ENCODE data around the gene COPZ2.
"Not testable (repeated sequence)": the region's sequence is repeated elsewhere in the genome, so short reads cannot be mapped to it uniquely, and the experiment has no call there.

Gene COPZ2

GRCh38 chr17:48074322-48075081, 36.9 kb upstream of the COPZ2 start:
- no peaks in the 10 kb centered on the region for H3K27me3 ChIP-seq (ENCODE audit: insufficient read depth, low read length, poor library complexity, severe bottlenecking)
- no peak overlapping the region for H3K9ac ChIP-seq (ENCODE audit: low read depth, low read length, poor library complexity, severe bottlenecking)
- no peaks in the 10 kb centered on the region for H3K9me2 ChIP-seq (replicated peaks; ENCODE audit: low read depth, low read length)
- peaks cover 6% of the 10 kb centered on the region for H4K20me1 ChIP-seq (ENCODE audit: insufficient read depth, low read length, poor library complexity, severe bottlenecking)
- H3K4me1 ChIP-seq (ENCODE audit: insufficient read depth, low read length, poor library complexity, severe bottlenecking) = no peaks in the 10 kb centered on the region
- H3K79me2 ChIP-seq (ENCODE audit: insufficient read depth, low read length) = peaks cover 14% of the 10 kb centered on the region
- H3K36me3 ChIP-seq (ENCODE audit: insufficient read depth, low read length) = peaks cover 70% of the 10 kb centered on the region
- TF ChIP-seq EZH2phosphoT487 (IDR thresholded peaks at IDR 0.05; ENCODE audit: borderline replicate concordance) (no peak), CTCF (conservative IDR thresholded peaks at IDR 0.05; ENCODE audit: low read length) (peak; percentile 86)
- no peak overlapping the region for H3K4me3 ChIP-seq (ENCODE audit: low read length, poor library complexity, severe bottlenecking)
- no peaks in the 10 kb centered on the region for H3K9me3 ChIP-seq (ENCODE audit: insufficient read depth, low read depth, low read length)
- 0 out of 2 replicates have a peak, but pooled peaks cover 2% of the 10 kb centered on the region for H3F3A ChIP-seq (ENCODE audit: low read depth)
- H2AFZ ChIP-seq (ENCODE audit: low read length) = no peak overlapping the region
- no peak overlapping the region for H3K4me2 ChIP-seq (ENCODE audit: low read depth, low read length, poor library complexity, severe bottlenecking)

- H3K9ac ChIP-seq (ENCODE audit: low read depth, low read length, poor library complexity, severe bottlenecking); H3K9me3 ChIP-seq (ENCODE audit: insufficient read depth, low read depth, low read length); H3F3A ChIP-seq (ENCODE audit: low read depth); H3K79me2 ChIP-seq (ENCODE audit: insufficient read depth, low read length); H2AFZ ChIP-seq (ENCODE audit: low read length); H3K4me2 ChIP-seq (ENCODE audit: low read depth, low read length, poor library complexity, severe bottlenecking); H3K4me1 ChIP-seq (ENCODE audit: insufficient read depth, low read length, poor library complexity, severe bottlenecking); H3K27me3 ChIP-seq (ENCODE audit: insufficient read depth, low read length, poor library complexity, severe bottlenecking); H3K9me2 ChIP-seq (replicated peaks; ENCODE audit: low read depth, low read length); H4K20me1 ChIP-seq (ENCODE audit: insufficient read depth, low read length, poor library complexity, severe bottlenecking); H3K4me3 ChIP-seq (ENCODE audit: low read length, poor library complexity, severe bottlenecking): not testable (repeated sequence)
- peaks cover 75% of the 10 kb centered on the region for H3K36me3 ChIP-seq (ENCODE audit: insufficient read depth, low read length)
Measured at GRCh38 chr17:48073566-48074094, 36.0 kb upstream of the COPZ2 start.

GRCh38 chr17:48072811-48073210, 35.2 kb upstream of the COPZ2 start:
- H3K9me3 ChIP-seq (ENCODE audit: insufficient read depth, low read depth, low read length); H3K9ac ChIP-seq (ENCODE audit: low read depth, low read length, poor library complexity, severe bottlenecking); H3K27me3 ChIP-seq (ENCODE audit: insufficient read depth, low read length, poor library complexity, severe bottlenecking); H3K4me3 ChIP-seq (ENCODE audit: low read length, poor library complexity, severe bottlenecking); H3K79me2 ChIP-seq (ENCODE audit: insufficient read depth, low read length); H2AFZ ChIP-seq (ENCODE audit: low read length); H3F3A ChIP-seq (ENCODE audit: low read depth); H4K20me1 ChIP-seq (ENCODE audit: insufficient read depth, low read length, poor library complexity, severe bottlenecking); H3K4me2 ChIP-seq (ENCODE audit: low read depth, low read length, poor library complexity, severe bottlenecking); H3K4me1 ChIP-seq (ENCODE audit: insufficient read depth, low read length, poor library complexity, severe bottlenecking); H3K9me2 ChIP-seq (replicated peaks; ENCODE audit: low read depth, low read length): not testable (repeated sequence)
- H3K36me3 ChIP-seq (ENCODE audit: insufficient read depth, low read length) = peaks cover 82% of the 10 kb centered on the region

GRCh38 chr17:48071654-48072053, 34.1 kb upstream of the COPZ2 start:
- no peaks in the 10 kb centered on the region for H3K9me3 ChIP-seq (ENCODE audit: insufficient read depth, low read depth, low read length)
- 0 out of 2 replicates have a peak, but pooled peaks cover 2% of the 10 kb centered on the region for H3F3A ChIP-seq (ENCODE audit: low read depth)

More at GRCh38 chr17:48071654-48072053, 34.1 kb upstream of the COPZ2 start:
- peaks cover 4% of the 10 kb centered on the region for H4K20me1 ChIP-seq (ENCODE audit: insufficient read depth, low read length, poor library complexity, severe bottlenecking)
- H3K27me3 ChIP-seq (ENCODE audit: insufficient read depth, low read length, poor library complexity, severe bottlenecking) = no peaks in the 10 kb centered on the region
- H2AFZ ChIP-seq (ENCODE audit: low read length) = no peak overlapping the region
- no peak overlapping the region for H3K9ac ChIP-seq (ENCODE audit: low read depth, low read length, poor library complexity, severe bottlenecking)
- H3K36me3 ChIP-seq (ENCODE audit: insufficient read depth, low read length) = peaks cover 89% of the 10 kb centered on the region
- no peaks in the 10 kb centered on the region for H3K9me2 ChIP-seq (replicated peaks; ENCODE audit: low read depth, low read length)
- H3K4me3 ChIP-seq (ENCODE audit: low read length, poor library complexity, severe bottlenecking) = no peak overlapping the region
- no peaks in the 10 kb centered on the region for H3K4me1 ChIP-seq (ENCODE audit: insufficient read depth, low read length, poor library complexity, severe bottlenecking)
- no peak for TF ChIP-seq EZH2phosphoT487 (IDR thresholded peaks at IDR 0.05; ENCODE audit: borderline replicate concordance)
- TF ChIP-seq CTCF (conservative IDR thresholded peaks at IDR 0.05; ENCODE audit: low read length) = no peak
- H3K79me2 ChIP-seq (ENCODE audit: insufficient read depth, low read length) = no peaks in the 10 kb centered on the region
- H3K4me2 ChIP-seq (ENCODE audit: low read depth, low read length, poor library complexity, severe bottlenecking) = no peak overlapping the region

Measured in Loucy (cell line).